HG03064 (cell line): ENCODE measurements around the gene SH3RF1.
A peak's percentile ranks its signal among the peaks of the same experiment; 100 is the strongest.
"Not testable (repeated sequence)": the region's sequence is repeated elsewhere in the genome, so short reads cannot be mapped to it uniquely, and the experiment has no call there.

ENCODE experiments used
- ATAC-seq: cut with Tn5 transposase; IDR thresholded peaks from one replicate; pipeline ENCODE4 v1.9.1; 2021; ENCODE audit warnings: low read depth; ENCODE audit not compliant: unreplicated experiment

Gene SH3RF1

GRCh38 chr4:169277838-169278237 is 7.1 kb upstream of the SH3RF1 start:
- ATAC-seq = not testable (repeated sequence)

- no peak for ATAC-seq
These were observed 4.4 kb upstream of the SH3RF1 start for GRCh38 chr4:169275180-169275579.

- ATAC-seq = no peak
These were observed 3.3 kb upstream of the SH3RF1 start for GRCh38 chr4:169274033-169274432.

GRCh38 chr4:169272265-169272886 is 1.6 kb upstream of the SH3RF1 start:
- ATAC-seq = no peak

- ATAC-seq = no peak
These were observed 894 bp upstream of the SH3RF1 start for GRCh38 chr4:169271692-169272007.

- peak; percentile 45 for ATAC-seq
These were observed 593 bp downstream of the SH3RF1 start for GRCh38 chr4:169269916-169270809.

GRCh38 chr4:169268951-169269760 is 1.6 kb downstream of the SH3RF1 start:
- ATAC-seq = no peak

- ATAC-seq = no peak
These were observed 3.7 kb downstream of the SH3RF1 start for GRCh38 chr4:169267070-169267469.

- no peak for ATAC-seq
These were observed 4.1 kb downstream of the SH3RF1 start for GRCh38 chr4:169266661-169267060.

GRCh38 chr4:169266081-169266480 is 4.7 kb downstream of the SH3RF1 start:
- ATAC-seq = no peak

- no peak for ATAC-seq
These were observed 6.9 kb downstream of the SH3RF1 start for GRCh38 chr4:169263791-169264392.

GRCh38 chr4:169260217-169260866 is 10.4 kb downstream of the SH3RF1 start:
- no peak for ATAC-seq

GRCh38 chr4:169259271-169259670 is 11.5 kb downstream of the SH3RF1 start:
- ATAC-seq = no peak

- no peak for ATAC-seq
These were observed 12.6 kb downstream of the SH3RF1 start for GRCh38 chr4:169258141-169258540.

GRCh38 chr4:169256856-169257761 is 13.6 kb downstream of the SH3RF1 start:
- ATAC-seq = no peak

- no peak for ATAC-seq
These were observed 14.6 kb downstream of the SH3RF1 start for GRCh38 chr4:169256101-169256612.

GRCh38 chr4:169254546-169254983 is 16.2 kb downstream of the SH3RF1 start:
- no peak for ATAC-seq

- ATAC-seq = no peak
These were observed 16.9 kb downstream of the SH3RF1 start for GRCh38 chr4:169253904-169254303.

- ATAC-seq = no peak
These were observed 17.6 kb downstream of the SH3RF1 start for GRCh38 chr4:169253113-169253671.
